IMR-90 (cell line): ENCODE data around the gene HACD4.
"Not testable (repeated sequence)": the region's sequence is repeated elsewhere in the genome, so short reads cannot be mapped to it uniquely, and the experiment has no call there.

Source experiments
- CEBPB ChIP-seq: IDR thresholded peaks from 2 replicates; pipeline ENCODE4 v1.6.1; 2012; ENCODE audit warnings: low read depth, low read length, improper control_type of control experiment
- CTCF ChIP-seq: conservative IDR thresholded peaks from 2 replicates; pipeline ENCODE4 v1.5.1; 2012; ENCODE audit warnings: mild to moderate bottlenecking, low read depth, low read length, improper control_type of control experiment
- ELK1 ChIP-seq: fragments of 150-350 bp; IDR thresholded peaks from 2 replicates; pipeline ENCODE4 v1.6.1; 2016; ENCODE audit warnings: low read depth, mild to moderate bottlenecking, low read length, moderate library complexity, borderline replicate concordance
- MAZ ChIP-seq: IDR thresholded peaks from 2 replicates; pipeline ENCODE4 v1.6.1; 2012; ENCODE audit warnings: low read depth, mild to moderate bottlenecking, low read length, improper control_type of control experiment, moderate library complexity, borderline replicate concordance
- POLR2A ChIP-seq: IDR thresholded peaks from 2 replicates; pipeline ENCODE4 v1.6.1; 2012; ENCODE audit warnings: mild to moderate bottlenecking, low read depth, low read length
- RAD21 ChIP-seq: IDR thresholded peaks from 2 replicates; pipeline ENCODE4 v1.6.1; 2012; ENCODE audit warnings: low read length, improper control_type of control experiment
- SMC3 ChIP-seq: fragments of 150-350 bp; IDR thresholded peaks from 2 replicates; pipeline ENCODE4 v1.6.1; 2016; ENCODE audit warnings: low read depth, mild to moderate bottlenecking, antibody characterized with exemption, low read length, moderate library complexity
- USF2 ChIP-seq: fragments of 150-350 bp; IDR thresholded peaks from 2 replicates; pipeline ENCODE4 v1.6.1; 2017; ENCODE audit warnings: mild to moderate bottlenecking, antibody characterized with exemption, low read length, low read depth

- TF ChIP-seq CTCF, USF2, SMC3, MAZ, POLR2A, RAD21, ELK1, CEBPB: not testable (repeated sequence)
These were observed 58.0 kb downstream of the HACD4 start for GRCh38 chr9:20973246-20973947.
